ENCODE measurements around the gene MIB2.
A peak's percentile ranks its signal among the peaks of the same experiment; 100 is the strongest.
"Not testable (repeated sequence)": the region's sequence is repeated elsewhere in the genome, so short reads cannot be mapped to it uniquely, and the experiment has no call there.

The MIB2 gene

DNA sequence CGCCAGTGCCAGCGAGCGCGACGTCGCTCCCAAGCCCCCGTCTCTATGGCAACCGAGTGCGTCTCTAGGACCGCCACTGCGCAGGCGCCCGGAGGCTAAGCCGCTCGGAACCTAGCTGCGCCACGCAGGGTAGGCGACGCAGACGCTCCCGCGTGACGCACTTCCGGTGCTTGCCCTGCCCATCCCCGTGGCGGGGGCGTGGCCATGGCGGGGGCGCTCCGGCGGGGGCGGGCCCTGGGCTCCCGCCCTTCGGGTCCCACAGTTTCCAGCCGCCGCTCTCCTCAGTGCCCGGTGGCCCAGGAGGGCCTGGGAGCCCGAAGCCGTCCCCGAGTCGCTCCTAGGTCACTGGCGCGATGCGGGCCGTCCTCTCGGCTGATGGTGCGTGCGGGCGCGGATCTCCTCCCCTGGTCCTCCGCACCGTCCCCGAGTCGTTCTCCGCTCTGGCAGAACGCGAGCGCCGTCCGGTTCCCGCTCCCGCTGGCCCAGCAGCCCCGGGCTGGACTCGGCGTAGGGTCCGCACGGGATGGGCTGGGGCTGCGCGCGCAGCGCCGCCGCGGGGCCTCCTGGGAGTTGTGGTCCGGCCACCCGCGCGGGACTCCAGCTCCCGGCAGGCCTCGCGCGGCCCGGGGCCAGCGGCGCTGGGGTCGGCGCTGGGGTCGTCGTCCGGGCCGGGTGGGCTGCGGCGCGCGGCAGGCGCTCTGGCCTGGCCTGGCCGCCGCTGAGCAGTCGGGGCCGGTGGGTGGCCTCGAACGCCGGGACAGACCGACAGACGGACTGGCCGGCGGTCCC lies at the start of gene MIB2:
MIB2 (plus strand) TSS at position 245 of the 789 bp plus-strand sequence. CDS start 7,953 bp downstream, outside the sequence.
- DNase-seq (ENCODE audit: low spot score) = peak; percentile 98

DNA sequence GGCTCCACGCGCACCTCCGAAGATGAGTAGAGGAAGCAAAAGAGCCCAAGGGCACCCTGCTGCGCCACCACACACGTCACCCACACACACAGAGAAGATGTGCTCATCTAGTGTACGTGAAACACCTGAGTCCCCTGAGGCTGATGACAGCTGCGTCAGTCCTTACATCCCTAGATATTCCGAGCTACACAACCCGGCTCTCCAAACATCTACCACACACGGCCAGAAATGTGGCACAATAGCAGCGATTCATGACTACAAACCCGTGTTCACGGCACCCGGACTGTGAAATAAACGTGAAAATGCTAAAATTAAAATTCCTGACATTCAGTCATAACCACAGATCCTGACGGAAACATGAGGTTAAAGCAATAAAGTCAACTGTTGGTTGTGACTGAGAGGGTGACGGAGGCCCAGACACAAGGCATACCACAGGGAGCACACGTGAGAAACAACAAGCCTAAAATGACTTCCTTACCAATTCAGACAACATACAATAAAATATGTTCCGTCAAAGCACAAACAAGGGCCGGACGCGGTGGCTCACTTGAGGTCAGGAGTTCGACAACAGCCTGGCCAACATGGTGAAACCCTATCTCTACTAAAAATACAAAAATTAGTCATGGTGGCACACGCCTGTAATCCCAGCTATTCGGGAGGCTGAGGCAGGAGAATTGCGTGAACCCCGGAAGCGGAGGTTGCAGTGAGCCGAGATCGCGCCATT lies 48.0 kb upstream of the MIB2 start:
- no peak for DNase-seq (ENCODE audit: low spot score)

GRCh38 chr1:1567891-1568291 lies 47.4 kb upstream of the MIB2 start:
- no peak for DNase-seq (ENCODE audit: low spot score)

GRCh38 chr1:1569341-1569740 lies 46.0 kb upstream of the MIB2 start:
- DNase-seq (ENCODE audit: low spot score) = no peak

- peak; percentile 66 for DNase-seq (ENCODE audit: low spot score)
Measured at GRCh38 chr1:1573843-1574720, 41.2 kb upstream of the MIB2 start.

DNA sequence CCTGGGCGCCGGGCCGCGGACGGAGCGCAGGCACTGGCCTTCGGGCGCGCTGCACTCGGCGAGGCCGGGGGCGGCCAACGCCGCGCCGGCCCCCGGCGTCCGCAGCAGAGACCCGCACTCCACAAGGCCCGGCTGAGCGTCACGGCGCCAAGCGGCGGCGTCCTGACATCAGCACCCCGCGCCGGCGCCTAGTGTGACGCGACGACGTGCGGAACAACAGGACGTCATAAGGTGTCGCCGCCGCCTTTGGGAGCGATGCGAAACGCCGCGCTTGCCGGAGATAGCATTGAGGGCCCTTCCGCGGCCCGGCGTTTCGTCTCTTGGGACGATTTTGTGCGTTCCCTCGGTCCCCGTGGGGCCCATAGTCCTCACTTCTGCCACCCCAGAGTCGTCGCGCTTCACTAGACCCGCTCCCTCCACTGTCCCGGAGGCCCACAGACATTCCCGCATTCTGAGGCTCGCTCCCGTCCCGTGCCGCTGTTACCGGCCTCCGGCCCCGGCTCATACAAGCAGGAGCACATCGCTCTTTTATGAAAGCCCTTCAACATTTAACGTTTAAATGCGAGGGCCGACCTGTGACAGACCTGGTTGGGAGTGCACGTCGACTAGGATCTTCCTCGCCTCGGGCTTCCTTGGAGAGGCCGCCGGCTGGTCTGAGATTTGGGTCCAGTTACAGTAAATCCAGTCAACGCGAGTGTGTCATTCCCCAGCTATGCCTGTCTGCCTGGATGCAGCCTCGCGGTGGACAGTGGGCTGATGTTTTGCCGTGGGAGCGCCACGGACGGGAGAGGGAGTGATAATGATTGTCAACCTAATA lies 40.4 kb upstream of the MIB2 start, which contains the start of gene SSU72:
SSU72 (minus strand) TSS at position 143 of the 817 bp plus-strand sequence. CDS start 306 bp downstream, outside the sequence.
- peak; percentile 91 for DNase-seq (ENCODE audit: low spot score)

GRCh38 chr1:1577367-1578011 lies 37.8 kb upstream of the MIB2 start:
- no peak for DNase-seq (ENCODE audit: low spot score)

GRCh38 chr1:1578371-1578940 lies 36.8 kb upstream of the MIB2 start:
- no peak for DNase-seq (ENCODE audit: low spot score)

GRCh38 chr1:1582585-1583346 lies 32.5 kb upstream of the MIB2 start:
- DNase-seq (ENCODE audit: low spot score) = no peak

- DNase-seq (ENCODE audit: low spot score) = no peak
Measured at GRCh38 chr1:1583347-1584010, 31.8 kb upstream of the MIB2 start.

DNA sequence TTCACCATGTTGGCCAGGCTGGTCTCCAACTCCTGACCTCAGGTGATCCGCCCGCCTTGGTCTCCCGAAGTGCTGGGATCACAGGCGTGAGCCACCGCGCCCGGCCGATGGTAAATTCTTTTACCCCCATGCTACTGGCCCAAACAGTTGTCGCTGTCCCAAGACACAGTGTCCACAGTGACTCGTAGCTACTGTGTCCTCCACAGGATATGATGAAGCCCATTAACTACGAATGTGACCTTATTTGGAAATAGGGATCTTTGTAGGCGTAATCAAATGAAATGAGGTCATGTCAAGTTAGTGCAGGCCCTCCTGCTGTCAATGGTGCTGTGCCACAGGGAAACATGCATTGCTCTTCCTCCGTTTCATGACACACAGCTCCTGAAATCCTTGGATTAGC lies 23.8 kb upstream of the MIB2 start:
- no peak for DNase-seq (ENCODE audit: low spot score)

DNA sequence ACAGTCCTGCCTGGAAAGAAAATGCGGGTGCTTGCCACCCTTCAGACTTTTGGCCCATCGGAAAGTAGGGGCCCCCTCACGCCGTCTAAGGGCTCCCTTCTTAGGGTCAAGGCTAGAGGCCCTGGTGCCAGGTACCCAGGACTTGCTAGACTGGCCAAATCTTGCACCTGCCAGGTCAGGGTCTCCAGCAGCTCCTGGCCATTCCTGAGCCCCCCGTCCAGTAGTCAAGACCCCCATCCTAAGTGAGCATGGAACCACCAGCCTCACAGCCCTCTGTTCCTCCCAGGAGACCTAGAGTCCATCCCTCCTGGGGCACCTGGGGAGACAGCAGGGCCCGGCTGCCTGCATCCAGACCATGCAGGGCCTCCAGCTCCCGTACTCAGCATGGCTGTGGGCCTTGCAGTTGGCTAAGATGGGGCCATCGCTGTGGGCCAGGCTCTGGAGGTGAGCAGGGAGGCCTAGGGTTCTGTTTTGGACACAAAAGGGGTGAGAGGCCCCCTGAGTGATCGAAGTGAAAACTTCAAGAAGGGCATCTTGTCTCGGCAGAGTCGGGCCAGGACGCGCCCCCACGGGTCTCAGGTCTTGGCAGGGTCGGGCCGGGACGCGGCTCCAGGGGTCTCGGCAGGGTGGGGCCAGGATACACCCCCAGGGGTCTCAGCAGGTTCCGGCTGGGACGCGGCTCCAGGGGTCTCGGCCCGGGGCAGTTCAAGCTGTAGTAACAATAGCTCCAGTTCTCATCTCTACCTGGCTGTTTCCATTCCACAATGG lies 21.3 kb upstream of the MIB2 start:
- no peak for DNase-seq (ENCODE audit: low spot score)

GRCh38 chr1:1594602-1595260 lies 20.6 kb upstream of the MIB2 start:
- DNase-seq (ENCODE audit: low spot score) = no peak

GRCh38 chr1:1595341-1595740 lies 20.0 kb upstream of the MIB2 start:
- DNase-seq (ENCODE audit: low spot score) = not testable (repeated sequence)

- DNase-seq (ENCODE audit: low spot score) = no peak
Measured at GRCh38 chr1:1596493-1597274, 18.6 kb upstream of the MIB2 start.

GRCh38 chr1:1597275-1597930 lies 17.9 kb upstream of the MIB2 start:
- DNase-seq (ENCODE audit: low spot score) = no peak

Data from CD4-positive, alpha-beta T cell treated with Interleukin-2 at 100 ng/mL for 4 hours (primary cell).